ENCODE measurements around the gene CPN2. TPM values are rescaled to one million over a fixed set of nuclear protein-coding genes. Genes with fewer than 3 reads are reported as not detected.

The CPN2 gene
- polyA plus RNA-seq, 1 donor from 2014 or later, result not detected

DNA sequence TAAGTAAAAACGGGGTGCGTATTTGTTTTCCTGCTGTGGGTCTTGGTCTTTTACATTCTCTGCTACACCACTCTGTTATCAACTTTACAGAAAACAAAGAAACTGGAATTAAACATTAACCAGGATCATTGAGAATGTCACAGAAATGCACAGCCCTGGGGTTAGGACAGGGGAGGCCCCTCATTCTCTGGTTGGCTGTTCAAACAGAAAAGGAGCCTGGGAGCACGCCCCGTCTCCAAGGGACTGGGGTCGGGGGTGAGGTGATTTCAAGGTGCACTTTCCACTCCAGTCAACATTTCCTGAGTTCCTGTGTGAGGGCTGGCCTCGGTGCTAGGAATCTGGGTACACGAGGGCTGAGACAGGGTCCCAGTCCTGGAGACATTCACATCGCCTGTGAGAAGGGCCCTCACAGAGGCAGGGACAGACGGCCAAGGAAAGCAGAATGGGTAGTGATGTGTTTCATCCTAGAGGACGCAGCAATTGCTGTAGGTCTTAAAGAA is 30.3 kb downstream of the CPN2 start:
- Histone ChIP-seq H3K79me2 (replicated peaks; ENCODE audit: insufficient read depth, low read length) (no peaks in the 10 kb centered on the region), H3K4me3 (ENCODE audit: low read length) (no peak overlapping the region), H3F3A (ENCODE audit: insufficient read depth, low read length, poor library complexity, severe bottlenecking) (no peaks in the 10 kb centered on the region), H3K9me2 (ENCODE audit: insufficient read depth, low read length) (no peaks in the 10 kb centered on the region), H4K20me1 (ENCODE audit: insufficient read depth) (no peaks in the 10 kb centered on the region), H2AFZ (ENCODE audit: low read depth, low read length) (no peak overlapping the region), H3K27me3 (ENCODE audit: insufficient read depth, low read depth, low read length) (peaks cover 6% of the 10 kb centered on the region), H3K36me3 (ENCODE audit: insufficient read depth, low read length) (no peaks in the 10 kb centered on the region), H3K27ac (ENCODE audit: low read length) (no peak overlapping the region), H3K9ac (ENCODE audit: low read length) (no peak overlapping the region), H3K4me2 (ENCODE audit: low read length) (no peak overlapping the region), H3K9me3 (ENCODE audit: low read length) (peaks cover 5% of the 10 kb centered on the region)
- TF ChIP-seq TAF1 (IDR thresholded peaks at IDR 0.05; ENCODE audit: low read depth) (no peak), EZH2 (IDR thresholded peaks at IDR 0.05; ENCODE audit: borderline replicate concordance, insufficient read depth, low read length, poor library complexity, severe bottlenecking) (no peak)

DNA sequence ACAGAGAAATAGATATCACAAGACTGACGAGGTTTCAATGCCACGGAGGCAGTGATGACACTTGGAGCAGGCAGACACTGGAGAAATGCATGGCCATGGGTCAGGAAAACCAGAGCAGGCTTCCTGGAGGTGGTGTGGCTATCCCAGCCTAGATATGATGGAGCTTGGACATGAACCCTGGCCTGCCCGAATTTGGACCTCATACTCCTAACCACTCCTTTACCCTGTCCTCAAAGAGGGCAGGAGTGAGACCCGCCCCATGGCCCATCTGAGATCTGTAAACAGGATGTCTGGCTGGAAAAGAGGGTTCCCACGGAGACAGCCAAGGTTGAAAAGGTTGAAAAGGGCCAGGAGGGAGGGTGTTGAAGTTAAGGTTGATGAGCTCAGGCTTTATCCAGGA is 31.0 kb downstream of the CPN2 start:
- TF ChIP-seq POLR2AphosphoS5 (IDR thresholded peaks at IDR 0.05) (no peak), RAD21 (conservative IDR thresholded peaks at IDR 0.05) (no peak), MXI1 (conservative IDR thresholded peaks at IDR 0.05; ENCODE audit: poor library complexity, severe bottlenecking) (no peak), SMC3 (conservative IDR thresholded peaks at IDR 0.05; ENCODE audit: poor library complexity) (no peak), EP300 (conservative IDR thresholded peaks at IDR 0.05; ENCODE audit: poor library complexity, severe bottlenecking) (no peak), EZH2 (IDR thresholded peaks at IDR 0.05; ENCODE audit: borderline replicate concordance, insufficient read depth, low read length, poor library complexity, severe bottlenecking) (no peak), CTCF (IDR thresholded peaks at IDR 0.05; ENCODE audit: poor library complexity, severe bottlenecking) (no peak), TAF1 (IDR thresholded peaks at IDR 0.05; ENCODE audit: low read depth) (no peak)
- TF ChIP-seq, protein P1, sequence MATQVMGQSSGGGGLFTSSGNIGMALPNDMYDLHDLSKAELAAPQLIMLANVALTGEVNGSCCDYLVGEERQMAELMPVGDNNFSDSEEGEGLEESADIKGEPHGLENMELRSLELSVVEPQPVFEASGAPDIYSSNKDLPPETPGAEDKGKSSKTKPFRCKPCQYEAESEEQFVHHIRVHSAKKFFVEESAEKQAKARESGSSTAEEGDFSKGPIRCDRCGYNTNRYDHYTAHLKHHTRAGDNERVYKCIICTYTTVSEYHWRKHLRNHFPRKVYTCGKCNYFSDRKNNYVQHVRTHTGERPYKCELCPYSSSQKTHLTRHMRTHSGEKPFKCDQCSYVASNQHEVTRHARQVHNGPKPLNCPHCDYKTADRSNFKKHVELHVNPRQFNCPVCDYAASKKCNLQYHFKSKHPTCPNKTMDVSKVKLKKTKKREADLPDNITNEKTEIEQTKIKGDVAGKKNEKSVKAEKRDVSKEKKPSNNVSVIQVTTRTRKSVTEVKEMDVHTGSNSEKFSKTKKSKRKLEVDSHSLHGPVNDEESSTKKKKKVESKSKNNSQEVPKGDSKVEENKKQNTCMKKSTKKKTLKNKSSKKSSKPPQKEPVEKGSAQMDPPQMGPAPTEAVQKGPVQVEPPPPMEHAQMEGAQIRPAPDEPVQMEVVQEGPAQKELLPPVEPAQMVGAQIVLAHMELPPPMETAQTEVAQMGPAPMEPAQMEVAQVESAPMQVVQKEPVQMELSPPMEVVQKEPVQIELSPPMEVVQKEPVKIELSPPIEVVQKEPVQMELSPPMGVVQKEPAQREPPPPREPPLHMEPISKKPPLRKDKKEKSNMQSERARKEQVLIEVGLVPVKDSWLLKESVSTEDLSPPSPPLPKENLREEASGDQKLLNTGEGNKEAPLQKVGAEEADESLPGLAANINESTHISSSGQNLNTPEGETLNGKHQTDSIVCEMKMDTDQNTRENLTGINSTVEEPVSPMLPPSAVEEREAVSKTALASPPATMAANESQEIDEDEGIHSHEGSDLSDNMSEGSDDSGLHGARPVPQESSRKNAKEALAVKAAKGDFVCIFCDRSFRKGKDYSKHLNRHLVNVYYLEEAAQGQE (IDR thresholded peaks at IDR 0.05; ENCODE audit: borderline replicate concordance), result no peak
- Histone ChIP-seq H3K27ac (ENCODE audit: low read length) (no peak overlapping the region), H3F3A (ENCODE audit: insufficient read depth, low read length, poor library complexity, severe bottlenecking) (no peaks in the 10 kb centered on the region), H3K36me3 (ENCODE audit: insufficient read depth, low read length) (no peaks in the 10 kb centered on the region), H3K4me3 (ENCODE audit: low read length) (no peak overlapping the region), H3K79me2 (replicated peaks; ENCODE audit: insufficient read depth, low read length) (no peaks in the 10 kb centered on the region), H3K4me2 (ENCODE audit: low read length) (no peak overlapping the region), H3K9ac (ENCODE audit: low read length) (no peak overlapping the region), H2AFZ (ENCODE audit: low read depth, low read length) (no peak overlapping the region), H3K9me2 (ENCODE audit: insufficient read depth, low read length) (no peaks in the 10 kb centered on the region), H3K9me3 (ENCODE audit: low read length) (peaks cover 5% of the 10 kb centered on the region), H4K20me1 (ENCODE audit: insufficient read depth) (no peaks in the 10 kb centered on the region), H3K27me3 (ENCODE audit: insufficient read depth, low read depth, low read length) (peaks cover 6% of the 10 kb centered on the region)
